BLaER1 treated with 17β-estradiol and CSF1 and Interleukin-3, amounts not matched to agents 10 nM and 100 nM (cell line): ENCODE data around the gene RAB10.
A peak's percentile ranks its signal among the peaks of the same experiment; 100 is the strongest.

Source experiments
- H3K27ac ChIP-seq, 11 experiments: shearing (Covaris generic); formaldehyde crosslinking; 2 replicates each; pipeline ENCODE4 v1.8.1; 2022
- H3K27me3 ChIP-seq, 11 experiments: shearing (Covaris generic); formaldehyde crosslinking; 2 replicates each; pipeline ENCODE4 v1.8.1; 2022
- H3K36me3 ChIP-seq, 11 experiments: shearing (Covaris generic); formaldehyde crosslinking; 2 replicates each; pipeline ENCODE4 v1.8.1; 2022
- H3K4me1 ChIP-seq, 10 experiments: shearing (Covaris generic); formaldehyde crosslinking; 2 replicates each; pipeline ENCODE4 v1.8.1; 2022
- H3K4me2 ChIP-seq, 11 experiments: shearing (Covaris generic); formaldehyde crosslinking; 2 replicates each; pipeline ENCODE4 v1.8.1; 2022
- H3K4me3 ChIP-seq, 10 experiments: shearing (Covaris generic); formaldehyde crosslinking; 2 replicates each; pipeline ENCODE4 v1.8.1; 2022
- H3K9ac ChIP-seq, 11 experiments: shearing (Covaris generic); formaldehyde crosslinking; 2 replicates each; pipeline ENCODE4 v1.8.1; 2022
- H3K9me3 ChIP-seq, 11 experiments: shearing (Covaris generic); formaldehyde crosslinking; replicated peaks in 1 of 11; 2 replicates each; pipeline ENCODE4 v1.8.1; 2022
- H4K20me1 ChIP-seq, 11 experiments: shearing (Covaris generic); formaldehyde crosslinking; 2 replicates each; pipeline ENCODE4 v1.8.1; 2022
- Cebpa-rat ChIP-seq, 11 experiments: shearing (Covaris generic); IDR thresholded peaks; 2 replicates each; pipeline ENCODE4 v1.8.1; 2022

RAB10 gene

DNA sequence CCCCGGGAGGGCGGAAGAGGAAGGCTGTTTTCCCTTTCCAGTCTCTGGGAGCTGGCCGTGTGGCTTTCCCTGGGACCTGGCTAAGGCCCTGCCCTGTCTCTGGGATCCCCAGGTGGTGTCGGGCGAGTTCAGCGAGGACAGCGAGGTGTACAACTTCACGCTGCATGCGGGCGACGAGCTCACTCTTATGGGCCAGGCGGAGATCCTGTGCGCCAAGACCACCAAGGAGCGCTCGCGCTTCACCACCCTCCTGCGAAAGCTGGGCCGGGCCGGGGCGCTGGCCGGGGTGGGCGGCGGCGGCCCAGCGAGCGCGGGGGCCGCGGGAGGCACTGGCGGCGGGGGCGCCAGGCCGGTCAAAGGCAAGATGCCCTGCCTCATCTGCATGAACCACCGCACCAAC is 150.2 kb downstream of the RAB10 start:
- Histone ChIP-seq H3K4me3 (peak overlapping the region in 9 of 10 experiments; percentile 63 to 76 (median 68); a peak in 13 of 20 replicates), H3K4me2 (peak overlapping the region; percentile 78 to 96 (median 89)), H4K20me1 (peaks cover 0 to 29% (median 2%) of the 10 kb centered on the region in 11 experiments; a peak in 8 of 22 replicates), H3K4me1 (peaks cover 27 to 43% (median 35%) of the 10 kb centered on the region in 10 experiments), H3K9ac (peak overlapping the region in 9 of 11 experiments; percentile 70 to 87 (median 84); a peak in 8 of 22 replicates), H3K36me3 (peaks cover 0 to 11% (median 0%) of the 10 kb centered on the region in 11 experiments; a peak in 2 of 22 replicates), H3K9me3 (no peaks in the 10 kb centered on the region), H3K27ac (peak overlapping the region in 8 of 11 experiments; percentile 66 to 87 (median 79); a peak in 9 of 22 replicates), H3K27me3 (peaks cover 36 to 66% (median 49%) of the 10 kb centered on the region in 11 experiments)
- no peak for TF ChIP-seq Cebpa-rat (IDR thresholded peaks at IDR 0.05)

- H3K36me3 ChIP-seq: peaks cover 0 to 16% (median 1%) of the 10 kb centered on the region in 11 experiments; a peak in 8 of 22 replicates
- H3K27ac ChIP-seq: peak overlapping the region; percentile 58 to 87 (median 78); a peak in 21 of 22 replicates
- H3K9ac ChIP-seq: peak overlapping the region; percentile 70 to 88 (median 84)
- H3K4me2 ChIP-seq: peak overlapping the region; percentile 78 to 96 (median 89)
- H3K27me3 ChIP-seq: peaks cover 30 to 60% (median 43%) of the 10 kb centered on the region in 11 experiments
- H3K4me3 ChIP-seq: peak overlapping the region; percentile 63 to 76 (median 68)
- peaks cover 0 to 31% (median 2%) of the 10 kb centered on the region in 11 experiments; a peak in 8 of 22 replicates for H4K20me1 ChIP-seq
- H3K4me1 ChIP-seq: peaks cover 22 to 38% (median 29%) of the 10 kb centered on the region in 10 experiments
- no peaks in the 10 kb centered on the region for H3K9me3 ChIP-seq
- no peak for TF ChIP-seq Cebpa-rat (IDR thresholded peaks at IDR 0.05)
Observed at GRCh38 chr2:26184555-26185303, 150.8 kb downstream of the RAB10 start.

DNA sequence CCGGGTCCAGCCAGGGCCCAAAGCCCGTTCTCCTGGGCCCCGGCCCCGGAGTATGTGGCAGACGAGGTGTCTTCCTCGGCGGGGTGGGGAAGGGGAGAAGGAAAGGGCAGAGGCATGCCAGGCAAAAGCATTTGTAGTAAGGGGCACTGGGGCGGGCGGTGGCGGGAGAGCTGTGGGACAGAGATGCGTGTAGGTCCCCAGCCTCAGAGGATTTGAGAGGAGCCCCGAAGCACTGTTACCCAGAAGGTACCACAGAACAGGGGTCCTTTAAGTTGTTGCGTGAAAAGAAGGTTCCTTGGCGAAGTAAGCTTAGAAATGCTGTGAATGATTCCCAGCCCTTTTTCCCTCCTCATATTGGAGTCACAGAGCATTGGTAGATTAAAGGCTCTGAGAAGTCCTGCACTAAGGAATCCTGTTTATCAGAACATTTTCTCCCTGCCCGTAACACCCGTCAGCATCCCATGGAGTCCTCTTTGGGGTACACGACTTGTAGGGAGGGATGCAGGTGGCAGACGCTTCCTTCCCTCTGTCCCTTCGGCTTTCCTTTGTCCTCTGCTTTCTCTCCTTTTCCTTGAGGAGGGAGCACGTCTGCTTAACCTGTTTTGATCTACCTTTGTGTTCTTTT is 151.5 kb downstream of the RAB10 start:
- Histone ChIP-seq H3K9ac (peak overlapping the region; percentile 70 to 88 (median 84)), H3K9me3 (no peaks in the 10 kb centered on the region), H3K4me1 (peaks cover 16 to 32% (median 24%) of the 10 kb centered on the region in 10 experiments), H3K36me3 (peaks cover 3 to 23% (median 8%) of the 10 kb centered on the region in 11 experiments), H3K4me3 (peak overlapping the region; percentile 63 to 76 (median 68)), H4K20me1 (peaks cover 0 to 33% (median 2%) of the 10 kb centered on the region in 11 experiments; a peak in 8 of 22 replicates), H3K27ac (peak overlapping the region; percentile 58 to 87 (median 78); a peak in 21 of 22 replicates), H3K27me3 (peaks cover 24 to 53% (median 37%) of the 10 kb centered on the region in 11 experiments), H3K4me2 (peak overlapping the region; percentile 78 to 96 (median 89))
- no peak for TF ChIP-seq Cebpa-rat (IDR thresholded peaks at IDR 0.05)

DNA sequence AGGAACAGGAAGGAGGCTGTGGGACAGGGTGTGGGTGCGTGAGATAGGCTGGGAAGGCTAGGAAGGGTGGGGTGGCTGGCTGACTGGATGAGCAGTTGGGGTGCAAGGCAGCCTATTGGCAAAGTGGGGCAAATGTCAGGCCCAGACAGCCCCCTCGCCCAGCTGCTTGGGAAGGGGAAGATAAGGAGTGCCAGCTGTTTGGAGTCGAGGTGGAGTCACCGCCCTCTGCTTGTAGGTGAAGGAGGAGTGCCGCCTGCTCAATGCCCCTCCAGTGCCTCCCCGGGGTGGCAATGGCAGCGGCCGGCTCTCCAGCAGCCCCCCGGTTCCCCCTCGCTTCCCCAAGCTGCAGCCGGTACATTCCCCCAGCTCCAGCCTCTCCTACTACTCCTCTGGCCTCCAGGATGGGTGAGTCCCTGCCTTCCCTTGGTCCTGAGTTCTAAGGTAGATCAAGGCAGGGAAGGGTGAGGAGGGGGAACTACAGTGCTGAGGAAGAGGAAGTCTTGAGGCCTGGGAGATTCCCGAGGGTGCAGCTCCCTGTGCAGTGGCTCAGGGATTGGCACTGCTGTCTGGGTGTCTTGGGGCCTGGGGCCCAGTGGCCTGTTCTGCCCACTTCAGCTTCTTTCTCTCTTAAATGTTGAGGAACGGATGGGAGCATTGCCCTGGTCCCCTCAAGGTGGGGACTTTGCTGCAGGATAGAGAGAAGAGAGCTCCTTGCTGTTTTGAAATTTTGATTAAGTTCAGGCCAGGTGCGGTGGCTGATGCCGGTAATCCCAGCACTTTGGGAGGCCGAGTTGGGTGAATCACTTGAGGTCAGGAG is 152.3 kb downstream of the RAB10 start:
- Histone ChIP-seq H3K27me3 (peaks cover 24 to 46% (median 33%) of the 10 kb centered on the region in 11 experiments), H3K4me3 (peak overlapping the region in 8 of 10 experiments; percentile 63 to 76 (median 68); a peak in 10 of 20 replicates), H3K4me1 (peaks cover 15 to 32% (median 24%) of the 10 kb centered on the region in 10 experiments), H3K4me2 (peak overlapping the region; percentile 78 to 96 (median 89)), H3K9me3 (no peaks in the 10 kb centered on the region), H4K20me1 (peaks cover 0 to 41% (median 2%) of the 10 kb centered on the region in 11 experiments; a peak in 10 of 22 replicates), H3K36me3 (peaks cover 10 to 30% (median 16%) of the 10 kb centered on the region in 11 experiments), H3K27ac (no peak overlapping the region), H3K9ac (peak overlapping the region in 2 of 11 experiments; percentile 85 to 87; a peak in 4 of 22 replicates)
- no peak for TF ChIP-seq Cebpa-rat (IDR thresholded peaks at IDR 0.05)
